SHP77 (cell line): ENCODE measurements around the gene RSU1.
"Not testable (repeated sequence)": the region's sequence is repeated elsewhere in the genome, so short reads cannot be mapped to it uniquely, and the experiment has no call there.

Experiments
- DNase-seq, 2 experiments: peaks; one replicate each; lab custom pipeline; 2025; lab: John Stamatoyannopoulos, UW

The RSU1 gene

DNA sequence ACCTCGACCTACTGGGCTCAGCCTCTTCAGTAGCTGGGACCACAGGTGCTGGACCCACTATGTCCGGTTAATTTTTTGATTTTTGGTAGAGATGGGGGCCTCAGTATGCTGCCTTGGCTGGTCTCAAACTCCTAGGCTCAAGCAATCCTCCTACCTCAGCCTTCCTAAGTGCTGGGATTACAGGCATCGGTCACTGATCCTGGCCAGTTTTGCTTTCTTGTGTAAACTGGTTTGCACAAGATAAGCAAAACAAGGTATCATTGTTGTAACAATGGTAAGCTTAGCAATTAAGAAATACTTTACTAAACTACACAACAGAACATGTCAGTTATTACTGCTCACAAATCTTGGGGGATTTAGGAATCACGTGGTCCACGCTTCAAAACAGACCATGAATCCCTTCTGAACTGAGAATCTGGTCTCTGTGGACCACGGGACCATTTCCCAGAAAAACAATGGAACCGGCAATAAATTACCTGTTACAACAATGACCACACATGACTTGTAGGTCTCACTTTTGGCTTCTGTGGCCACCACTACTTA lies 36.8 kb downstream of the RSU1 start:
- no peak for DNase-seq

DNA sequence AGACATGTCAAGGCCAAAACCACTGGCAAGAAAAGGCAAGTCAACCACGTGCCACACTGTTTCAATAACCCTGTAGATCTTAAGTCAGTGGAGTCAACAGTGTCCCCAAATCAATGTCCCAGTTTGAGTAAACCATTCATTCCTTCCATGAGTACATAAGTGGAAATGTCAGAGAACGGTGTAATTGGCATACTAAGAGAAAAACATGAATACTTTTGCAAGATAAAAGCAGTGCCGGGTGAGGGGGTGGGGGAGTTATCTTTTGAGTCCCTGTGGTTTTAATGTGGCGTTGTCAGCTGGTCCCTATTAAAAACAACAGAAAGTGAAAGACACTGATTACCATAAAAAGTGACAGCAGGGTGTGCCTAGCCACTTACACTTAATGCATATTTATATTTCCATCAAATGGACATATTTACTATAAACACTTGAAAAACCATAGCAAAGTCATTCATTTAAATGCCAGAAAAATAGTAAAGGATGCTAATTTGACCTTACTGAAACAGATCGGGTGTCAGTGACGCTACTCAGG lies 37.8 kb downstream of the RSU1 start:
- no peak for DNase-seq

DNA sequence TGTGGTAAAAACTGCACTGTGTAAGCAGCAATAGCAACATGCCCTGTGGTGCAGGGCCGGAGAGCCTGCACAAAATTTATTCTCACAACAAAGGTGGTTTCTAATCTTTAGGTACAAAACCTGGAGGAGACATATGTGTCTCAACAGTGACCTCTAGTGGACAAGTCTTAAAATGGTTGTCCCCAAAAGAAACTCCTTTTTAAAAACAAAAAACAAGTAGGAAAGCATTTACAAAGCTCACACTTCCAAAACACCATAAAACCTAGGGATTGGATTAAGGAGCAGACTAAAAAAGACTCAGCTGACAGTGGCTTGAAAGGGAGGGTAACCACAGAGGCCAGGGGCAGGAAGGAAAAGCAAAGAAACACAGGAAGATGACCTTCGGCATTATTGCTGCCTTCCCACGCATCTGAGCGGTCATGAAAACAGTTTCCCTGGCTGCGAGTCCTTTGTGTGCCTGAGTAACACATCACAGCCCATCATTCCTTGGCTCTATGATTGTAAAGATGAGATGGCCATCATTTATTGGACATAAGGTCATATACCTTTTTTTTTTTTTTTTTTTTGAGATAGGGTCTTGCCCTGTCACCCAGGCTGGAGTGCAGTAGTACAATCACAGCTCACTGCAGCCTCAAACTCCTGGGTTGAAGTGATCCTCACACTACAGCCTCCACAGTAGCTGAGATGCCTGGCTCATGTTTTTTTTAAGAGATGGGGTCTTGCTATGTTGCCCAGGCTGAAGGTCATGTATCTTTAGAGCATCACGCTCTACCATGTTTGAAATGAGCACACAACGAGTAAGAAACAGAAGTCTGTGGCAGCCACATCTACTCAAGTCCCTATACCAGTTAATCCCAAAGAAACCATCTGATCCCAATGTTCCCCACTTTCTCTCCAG lies 39.5 kb downstream of the RSU1 start:
- peak; percentile 25 to 35 for DNase-seq

DNA sequence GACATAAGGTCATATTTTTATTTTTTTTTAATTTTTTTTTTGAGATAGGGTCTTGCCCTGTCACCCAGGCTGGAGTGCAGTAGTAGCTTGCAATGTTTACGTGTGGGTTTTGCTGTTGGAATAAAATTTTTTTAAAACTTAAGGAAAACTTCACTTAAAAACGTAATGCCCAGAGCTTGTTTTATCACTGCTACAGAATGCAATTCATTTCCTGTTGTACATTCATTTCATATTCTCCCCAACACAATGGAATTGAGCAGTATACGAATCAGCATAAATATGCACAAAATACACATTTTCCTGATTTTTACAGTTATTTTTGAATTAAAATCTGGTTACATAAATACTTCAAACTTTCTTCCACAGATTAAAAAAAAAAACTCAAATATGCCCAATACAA lies 40.3 kb downstream of the RSU1 start:
- no peak for DNase-seq

DNA sequence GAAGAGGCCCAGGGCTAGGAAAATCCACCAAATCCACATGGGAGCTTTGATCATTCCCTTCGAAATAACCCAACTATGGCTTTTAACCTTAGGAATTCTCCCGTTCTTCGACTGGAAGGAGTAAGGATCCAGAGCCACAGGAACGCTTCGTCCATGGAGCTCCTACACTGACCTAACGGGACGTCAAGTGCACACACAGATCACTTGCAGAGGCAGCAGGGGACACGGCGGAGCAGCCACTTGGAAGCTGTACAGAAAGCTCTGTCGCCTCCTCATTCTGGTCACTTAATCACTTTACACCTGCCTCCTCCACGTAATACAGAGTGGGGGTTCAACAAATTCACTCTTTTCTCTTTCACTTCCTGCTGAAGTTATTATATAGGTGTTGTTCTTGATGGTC lies 43.9 kb downstream of the RSU1 start:
- no peak for DNase-seq

DNA sequence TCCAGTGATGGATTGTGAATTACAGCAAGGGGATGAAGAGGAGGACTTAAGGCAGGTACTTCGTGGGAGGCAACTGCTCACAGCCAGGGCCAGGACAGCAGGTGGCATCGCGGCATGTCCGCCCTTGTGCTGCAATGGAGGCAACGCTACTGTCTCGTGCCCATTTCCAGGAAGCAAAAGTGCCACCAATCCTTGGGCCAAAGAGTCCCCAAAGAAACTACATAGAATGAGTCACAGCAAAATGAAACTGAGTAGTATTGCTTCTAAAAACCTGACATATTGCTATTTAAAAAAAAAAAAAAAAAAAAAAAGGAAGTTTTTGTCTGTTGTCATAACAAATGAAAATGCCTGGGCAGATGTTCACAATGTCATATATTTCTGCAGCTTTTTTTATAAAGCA lies 46.6 kb downstream of the RSU1 start:
- DNase-seq = no peak

DNA sequence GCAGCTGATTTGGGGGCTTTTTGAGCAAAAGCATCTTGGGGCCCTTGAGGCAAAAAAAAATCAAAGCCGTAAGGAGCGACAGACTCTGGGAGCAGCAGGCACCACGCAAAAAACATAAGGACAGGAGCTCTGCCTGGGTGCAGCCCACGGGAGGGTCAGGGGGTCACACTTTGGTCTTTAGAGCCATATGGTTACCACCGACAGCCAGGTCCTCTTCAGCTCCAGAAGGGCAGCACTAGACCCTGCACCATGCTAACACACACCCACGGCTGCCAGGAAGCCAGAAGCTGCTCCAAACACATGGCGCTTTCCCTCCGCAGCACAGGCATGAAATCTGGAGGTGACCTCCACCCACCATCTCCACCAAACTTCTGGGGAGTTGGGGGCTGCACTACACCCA lies 47.1 kb downstream of the RSU1 start:
- DNase-seq = no peak

DNA sequence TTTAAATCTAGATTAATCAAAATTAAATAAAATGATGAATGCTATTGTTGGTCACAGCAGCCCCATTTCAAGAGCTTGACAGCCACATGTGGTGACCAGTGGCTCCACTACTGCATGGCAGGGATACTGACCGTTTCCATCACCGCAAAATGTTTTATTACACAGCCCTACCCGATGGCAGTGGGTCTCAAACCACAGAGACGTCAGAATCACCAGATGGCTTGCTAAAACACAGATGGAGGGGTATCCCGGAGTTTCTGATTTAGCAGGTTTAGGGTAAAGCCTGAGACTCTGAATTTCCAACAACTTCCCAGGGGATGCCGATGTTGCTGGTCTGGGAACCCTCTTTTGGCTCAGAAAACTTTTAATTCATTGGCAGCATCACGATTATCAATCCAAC lies 47.9 kb downstream of the RSU1 start:
- DNase-seq = no peak

DNA sequence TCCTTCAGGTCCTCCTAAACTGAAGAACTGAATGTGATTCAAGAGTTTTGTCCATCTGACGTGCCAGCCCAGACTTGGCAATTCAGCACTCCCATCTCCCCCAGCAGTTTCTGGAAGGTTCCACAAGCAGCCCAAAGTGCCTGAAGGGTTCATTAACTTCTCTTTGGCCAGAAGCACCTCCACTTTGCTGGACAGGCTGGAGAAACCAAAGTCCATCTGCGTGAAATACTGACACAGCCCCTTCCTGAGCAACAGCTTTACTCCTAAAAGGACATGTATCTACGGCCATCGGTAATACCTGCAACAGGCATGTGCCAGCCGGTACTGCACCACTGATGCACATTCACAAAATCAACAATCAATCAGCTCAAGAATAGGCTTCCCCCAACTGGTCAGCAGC lies 48.5 kb downstream of the RSU1 start:
- DNase-seq = no peak

DNA sequence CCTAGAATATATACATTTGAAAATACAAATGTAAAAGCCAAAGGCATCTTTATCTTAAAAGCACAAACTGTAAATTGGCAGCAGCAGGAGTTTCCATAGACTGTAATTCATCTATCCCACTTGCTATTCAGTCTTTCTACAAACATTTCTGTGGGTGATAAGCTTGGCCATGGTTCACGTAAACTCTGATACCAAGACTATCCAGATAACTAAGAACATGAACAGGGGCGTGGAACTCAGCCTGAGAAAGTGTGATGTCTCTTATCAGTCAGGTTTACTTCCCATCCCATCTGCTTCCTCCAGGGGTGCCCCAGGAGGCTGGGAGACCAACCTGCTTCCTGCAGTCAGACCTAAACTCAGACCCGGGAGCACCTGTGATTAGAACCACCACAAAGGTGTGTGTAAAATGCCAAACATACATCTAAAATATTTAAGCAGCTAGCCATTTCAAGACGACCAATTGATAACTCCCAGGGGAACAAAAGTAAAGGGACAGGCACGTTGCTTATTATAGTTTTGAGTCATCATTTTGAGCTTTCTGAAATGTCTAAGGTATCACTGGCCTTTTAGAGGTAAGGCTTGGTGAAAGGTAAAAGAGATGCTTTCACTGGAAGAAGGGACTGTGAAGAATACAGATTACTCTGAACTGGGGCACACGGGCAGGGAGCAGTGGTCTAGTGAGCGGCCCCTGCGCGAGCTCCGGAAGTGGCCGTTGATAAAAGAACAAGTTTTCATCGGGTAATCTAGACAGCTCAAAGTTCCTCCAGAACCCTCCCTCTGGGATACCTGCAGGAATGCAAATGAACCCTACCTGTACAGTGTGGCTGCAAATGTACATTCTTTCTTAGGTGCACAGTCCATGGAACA lies 51.5 kb downstream of the RSU1 start:
- no peak for DNase-seq

DNA sequence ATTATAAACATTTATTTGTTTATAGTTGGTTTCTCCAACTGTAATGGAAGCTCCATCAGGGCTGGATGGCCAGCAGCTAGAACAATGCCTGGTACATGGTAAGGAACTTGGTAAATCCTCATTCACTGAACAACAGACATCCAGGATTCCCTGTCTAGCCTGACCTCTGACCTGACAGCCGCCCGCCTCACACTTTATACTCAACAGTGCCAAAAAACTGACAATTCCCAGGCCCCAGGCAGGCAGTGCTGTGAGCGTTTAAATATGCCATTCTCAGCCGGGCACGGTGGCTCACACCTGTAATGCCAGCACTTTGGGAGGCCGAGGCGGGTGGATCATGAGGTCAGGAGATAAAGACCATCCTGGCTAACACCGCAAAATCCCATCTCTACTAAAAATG lies 55.9 kb downstream of the RSU1 start:
- no peak for DNase-seq

DNA sequence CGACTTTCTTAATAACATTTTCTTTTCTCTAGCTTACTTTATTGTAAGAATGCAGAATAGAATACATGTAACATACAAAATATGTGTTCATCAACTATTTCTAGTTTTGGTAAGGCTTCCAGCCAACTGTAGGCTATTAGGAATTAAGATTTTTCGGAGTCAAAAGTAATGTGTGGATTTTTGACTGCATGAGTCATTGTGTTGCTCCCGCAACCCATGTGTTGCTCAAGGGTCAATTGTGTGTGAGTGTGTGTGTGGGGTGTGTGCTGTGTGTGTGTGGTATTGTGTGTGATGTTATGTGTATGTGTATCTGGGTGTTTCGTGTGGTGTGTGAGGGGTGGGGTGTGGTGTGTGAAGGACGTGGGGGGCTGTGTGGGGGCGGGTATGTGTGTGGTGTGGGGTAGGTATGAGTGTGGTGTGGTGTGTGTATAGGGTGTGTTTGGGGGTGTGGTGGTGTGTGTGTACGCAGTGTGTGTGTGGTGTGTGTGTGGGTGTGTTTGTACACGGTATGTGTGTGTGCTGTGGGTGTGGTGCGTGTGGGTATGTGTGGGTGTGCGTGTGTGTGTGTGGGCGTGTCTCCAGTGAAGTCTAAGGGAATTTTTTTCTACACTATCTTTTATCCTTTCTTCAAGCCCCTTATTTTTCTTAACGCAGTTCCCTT lies 60.5 kb downstream of the RSU1 start:
- no peak for DNase-seq

DNA sequence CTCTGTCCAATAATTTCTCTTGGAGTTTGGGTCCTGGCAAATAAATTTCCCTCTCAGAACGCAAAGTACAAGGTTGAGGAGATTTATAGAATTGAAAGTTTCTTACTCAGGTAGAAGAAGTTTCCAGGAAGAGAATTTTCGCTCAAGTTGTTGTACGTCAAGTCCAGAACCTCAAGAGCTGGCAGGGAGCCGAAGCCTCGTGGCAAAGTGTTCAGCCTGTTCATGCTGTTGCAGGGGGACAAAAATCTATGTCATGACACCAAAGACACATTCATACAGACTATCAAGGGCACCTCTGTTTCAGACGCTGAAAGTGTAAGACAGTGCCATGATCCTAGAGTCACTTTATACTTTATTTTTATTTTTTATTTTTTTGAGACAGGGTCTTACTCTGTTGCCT lies 62.5 kb downstream of the RSU1 start:
- no peak for DNase-seq

DNA sequence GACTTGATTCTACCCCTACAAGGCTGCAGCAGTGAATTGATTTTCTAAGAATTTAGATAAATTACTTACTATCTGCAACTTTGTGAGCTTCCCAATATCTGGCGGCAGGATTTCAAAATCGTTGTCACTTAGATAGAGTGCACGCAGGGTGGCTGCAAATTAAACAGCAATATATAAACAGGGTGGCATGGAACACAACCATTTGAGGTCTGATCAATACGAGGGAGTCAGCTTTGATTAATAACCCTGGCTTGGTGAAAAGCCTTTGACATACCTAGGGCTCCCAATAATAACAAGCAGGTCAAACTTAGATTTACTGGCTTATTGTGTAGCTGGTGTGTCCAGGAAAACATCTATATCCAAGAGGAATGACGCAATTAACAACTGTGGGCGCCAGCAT lies 64.4 kb downstream of the RSU1 start:
- DNase-seq = not testable (repeated sequence)

DNA sequence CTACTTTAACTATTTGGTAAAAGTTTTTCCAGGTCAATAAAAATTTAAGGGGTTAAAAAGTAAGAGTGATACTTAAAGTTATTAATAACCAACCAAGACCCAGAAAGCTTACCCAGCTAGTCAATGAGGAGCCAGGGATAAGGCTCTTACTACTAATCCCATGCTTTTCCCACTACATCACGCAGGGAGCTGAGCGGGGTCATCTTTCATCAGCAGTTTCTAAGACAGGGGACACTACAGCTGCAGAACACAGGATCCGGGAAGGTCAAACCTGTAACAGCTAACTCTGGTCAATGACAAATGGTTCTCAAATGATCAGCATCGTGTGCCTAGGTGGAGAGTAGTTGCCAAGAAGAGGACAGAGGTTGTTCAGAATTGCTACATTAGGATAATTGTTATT lies 65.1 kb downstream of the RSU1 start:
- no peak for DNase-seq

DNA sequence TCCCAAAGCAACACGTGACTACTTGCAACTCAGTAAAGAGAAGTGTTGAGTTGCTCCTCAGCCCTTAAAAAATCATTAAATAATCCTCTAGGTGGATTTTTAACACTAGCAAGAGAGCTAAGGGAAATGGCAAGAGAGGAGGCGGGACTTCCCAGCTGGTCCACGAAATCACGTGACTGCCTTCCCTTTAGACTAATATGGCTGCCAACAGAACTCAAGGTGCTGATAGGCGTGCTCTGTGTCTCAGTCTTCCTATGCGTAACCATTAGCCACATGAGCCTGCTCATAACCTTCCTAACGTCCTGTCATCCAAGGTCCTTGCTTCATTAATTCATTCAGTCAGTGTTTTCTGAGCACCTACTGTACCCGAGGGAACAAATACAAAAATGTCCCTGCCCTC lies 66.0 kb downstream of the RSU1 start:
- no peak for DNase-seq

DNA sequence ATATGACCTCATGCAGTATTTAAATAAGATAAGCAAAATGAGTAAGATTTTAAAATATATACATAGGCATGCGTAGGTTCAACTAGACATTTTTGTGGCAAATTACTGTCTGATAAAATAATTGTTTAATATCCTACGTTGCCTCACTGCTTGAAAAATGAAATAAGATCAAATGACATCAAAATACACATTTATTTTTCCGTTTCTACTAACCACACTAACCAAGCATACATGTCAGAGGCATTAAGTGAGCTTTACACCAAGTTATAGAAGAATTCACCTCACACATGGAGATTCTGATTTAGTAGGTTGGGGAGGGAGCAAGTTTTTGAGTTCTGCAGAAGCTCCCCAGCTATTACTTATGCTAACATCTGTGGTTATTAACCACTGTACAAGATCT lies 66.8 kb downstream of the RSU1 start:
- DNase-seq = no peak

DNA sequence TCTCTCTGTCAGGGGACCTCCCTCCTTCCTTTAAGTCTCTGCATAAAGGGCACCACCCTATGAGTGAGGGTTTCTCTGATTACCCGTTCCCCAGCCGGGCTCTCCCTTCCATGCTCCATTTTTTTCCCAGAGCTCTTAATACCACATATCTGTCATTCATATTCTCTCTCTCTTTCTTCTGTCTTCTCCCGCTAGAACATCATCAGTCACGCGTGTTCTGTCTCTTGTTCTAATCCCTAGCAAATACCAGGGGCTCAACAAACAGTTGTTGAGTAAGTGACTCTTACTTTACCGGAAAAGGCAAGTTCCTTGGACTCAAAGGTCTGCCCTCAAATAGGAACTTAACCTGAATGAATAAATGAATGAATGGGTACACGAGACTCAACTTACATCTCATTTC lies 68.5 kb downstream of the RSU1 start:
- no peak for DNase-seq

DNA sequence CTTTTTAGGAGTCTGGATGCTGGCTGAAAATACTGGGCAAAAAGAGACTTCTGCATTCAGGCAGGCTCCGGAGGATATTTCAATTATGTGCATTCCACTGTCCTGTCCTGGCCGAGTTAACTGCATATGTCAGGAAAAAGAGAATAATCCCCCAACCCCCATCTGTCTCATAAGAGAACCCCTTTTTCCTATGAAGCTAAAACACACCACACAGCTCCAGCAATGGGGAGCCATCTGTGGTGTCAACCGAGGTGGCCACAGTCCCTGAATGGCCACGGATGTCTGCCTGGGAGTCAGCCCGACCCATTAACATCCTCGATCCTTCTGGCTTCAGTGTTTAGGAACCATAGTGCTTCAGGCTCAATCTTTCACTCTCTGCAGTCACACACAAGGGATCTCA lies 70.4 kb downstream of the RSU1 start:
- no peak for DNase-seq

DNA sequence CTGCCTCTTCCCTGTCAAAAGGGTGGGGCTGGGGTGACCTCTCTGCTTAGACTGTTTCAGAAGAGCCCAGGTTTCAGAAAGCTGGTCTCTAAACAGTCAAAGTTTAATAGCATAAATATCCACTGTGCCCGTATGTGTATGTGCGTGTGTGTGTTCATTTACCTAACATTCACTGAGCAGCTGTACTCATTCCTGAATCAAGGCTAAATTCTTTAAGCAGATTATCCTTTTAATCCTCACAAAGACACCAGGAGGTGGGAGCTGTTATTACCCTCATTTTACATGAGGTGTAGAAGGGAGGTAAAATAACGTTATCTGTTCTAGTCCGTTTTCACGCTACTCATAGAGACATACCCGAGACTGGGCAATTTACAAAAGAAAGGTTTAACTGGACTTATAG lies 72.2 kb downstream of the RSU1 start:
- DNase-seq = no peak

DNA sequence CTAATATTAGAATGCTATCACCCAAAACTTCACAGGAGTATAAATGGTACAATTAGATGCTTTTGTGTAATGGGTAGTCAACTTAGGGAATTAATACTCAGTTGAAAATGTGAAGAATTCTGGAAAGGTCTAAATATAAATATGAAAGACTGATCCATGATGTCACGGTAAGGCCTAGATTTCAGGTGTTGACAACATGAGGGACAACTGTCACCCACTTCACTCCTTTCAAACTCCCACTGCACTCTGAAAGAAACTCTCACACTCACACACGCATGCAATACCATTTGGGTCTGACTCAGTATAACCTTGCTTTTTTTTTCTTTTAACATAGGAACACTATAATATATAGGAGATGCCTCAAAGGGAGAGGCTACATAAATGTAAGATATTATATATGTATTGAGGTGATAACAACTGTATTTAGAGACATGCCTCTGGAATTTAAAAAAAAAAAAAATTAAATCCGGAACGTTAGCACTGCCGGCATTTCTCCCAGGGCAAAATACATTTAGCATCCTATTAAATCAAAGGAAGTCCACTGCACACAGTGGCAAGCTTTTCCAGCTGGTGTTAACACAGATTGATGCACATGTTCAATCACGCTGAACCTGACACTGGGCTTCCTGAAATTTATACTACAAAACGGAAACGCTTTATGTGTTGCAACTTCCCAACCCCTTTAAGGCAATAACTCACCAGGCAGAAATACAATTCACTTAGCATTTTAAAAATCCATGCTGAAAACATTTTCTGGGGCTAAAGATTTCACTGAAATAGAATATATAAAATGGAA lies 74.9 kb downstream of the RSU1 start:
- DNase-seq = no peak
